Measurements from ENCODE around the gene CELF2. TPM values are rescaled to one million over a fixed set of nuclear protein-coding genes. Genes with fewer than 3 reads are reported as not detected.

The CELF2 gene
- total RNA-seq, 1 experiment from 2014 or later: 28.7 TPM

- TF ChIP-seq CTCF (conservative IDR thresholded peaks at IDR 0.05): no peak
- no peak overlapping the region for H3K27ac ChIP-seq (ENCODE audit: insufficient read length, low read depth, low read length)
- no peak overlapping the region for H4K91ac ChIP-seq (ENCODE audit: insufficient read length, low read depth, low read length)
- H2AFZ ChIP-seq (ENCODE audit: low read length): no peak overlapping the region
- H3K9me3 Mint-ChIP-seq: no peaks in the 10 kb centered on the region
- no peaks in the 10 kb centered on the region for H3K23me2 ChIP-seq (ENCODE audit: insufficient read length, low read depth, low read length, poor library complexity, severe bottlenecking)
- no peaks in the 10 kb centered on the region for H3K27me3 ChIP-seq (ENCODE audit: insufficient read depth, low read length)
- H3K4ac ChIP-seq (ENCODE audit: low read depth, low read length): no peak overlapping the region
- no peak overlapping the region for H3K14ac ChIP-seq (ENCODE audit: insufficient read depth, low read length)
- no peak overlapping the region for H3K27ac Mint-ChIP-seq
- H3K4me2 ChIP-seq (ENCODE audit: insufficient read depth, insufficient read length, low read length): no peak overlapping the region
- no peak overlapping the region for H4K8ac ChIP-seq (replicated peaks; ENCODE audit: insufficient read length, low read depth, low read length)
- no peak overlapping the region for H3K56ac ChIP-seq (ENCODE audit: insufficient read length, low read depth, low read length)
- H2AK5ac ChIP-seq (ENCODE audit: insufficient read length, low read length): no peak overlapping the region
- H4K20me1 ChIP-seq (ENCODE audit: control insufficient read depth, insufficient read depth, insufficient read length): no peaks in the 10 kb centered on the region
- H2BK15ac ChIP-seq (ENCODE audit: low read depth, low read length): no peak overlapping the region
- no peaks in the 10 kb centered on the region for H3K27me3 Mint-ChIP-seq (ENCODE audit: low read depth)
- H3K4me1 ChIP-seq (ENCODE audit: insufficient read depth, low read length): peaks cover 5% of the 10 kb centered on the region; the same call in 1 of the 2 replicates
- H3K9ac ChIP-seq (ENCODE audit: extremely low read depth, insufficient read length, low read length): no peak overlapping the region
- peaks cover 0 to 3% (median 0%) of the 10 kb centered on the region in 3 experiments; a peak in 1 of 7 replicates for H3K36me3 Mint-ChIP-seq (ENCODE audit: insufficient read depth in 1 of 3, low read depth in 3 of 3)
- peaks cover 14 to 18% of the 10 kb centered on the region in 2 experiments for H3K4me1 Mint-ChIP-seq
- no peak overlapping the region for H3K18ac ChIP-seq (ENCODE audit: insufficient read length, low read depth, low read length)
- no peaks in the 10 kb centered on the region for H3K79me1 ChIP-seq (ENCODE audit: insufficient read depth, low read depth, low read length, poor library complexity, severe bottlenecking)
- H3K79me2 ChIP-seq (ENCODE audit: insufficient read depth, low read length): no peaks in the 10 kb centered on the region
- H4K5ac ChIP-seq (ENCODE audit: insufficient read length, low read depth, low read length): no peak overlapping the region
- H3K4me3 Mint-ChIP-seq: no peak overlapping the region
- no peak overlapping the region for H2BK20ac ChIP-seq (ENCODE audit: low read depth, low read length, poor library complexity, severe bottlenecking)
- H2BK120ac ChIP-seq (ENCODE audit: low read depth, low read length, poor library complexity, severe bottlenecking): no peak overlapping the region
- H3K23ac ChIP-seq (ENCODE audit: insufficient read length, low read depth, low read length): no peak overlapping the region
- DNase-seq: no peak
- no peak overlapping the region for H3T11ph ChIP-seq (ENCODE audit: low read length)
- H3K9me3 ChIP-seq (ENCODE audit: control insufficient read depth, low read depth, low read length): no peaks in the 10 kb centered on the region
- H2BK12ac ChIP-seq (ENCODE audit: insufficient read length, low read depth, low read length): no peak overlapping the region
- no peak overlapping the region for H2BK5ac ChIP-seq (ENCODE audit: insufficient read length, low read length)
- no CpG with 5 or more reads among the region's 5 CpGs for WGBS (ENCODE audit: extremely low coverage, insufficient read length, low lambda C conversion rate)
These were observed 212.2 kb downstream of the CELF2 start for GRCh38 chr10:11229893-11230292.
